ENCODE data around the gene RBM4.

The RBM4 gene

GRCh38 chr11:66692871-66693331 is 54.4 kb downstream of the RBM4 start:
- TF ChIP-seq FOXP2 (optimal IDR thresholded peaks at IDR 0.05; ENCODE audit: borderline replicate concordance, extremely low read depth, extremely low read length, insufficient read depth) (no peak), REST (IDR thresholded peaks at IDR 0.05; ENCODE audit: insufficient read depth in 1 of 2, low read depth in 2 of 2, low read length in 2 of 2) (no peak), POLR2AphosphoS5 (IDR thresholded peaks at IDR 0.05; ENCODE audit: low read depth, low read length) (no peak), TAF1 (IDR thresholded peaks at IDR 0.05; ENCODE audit: borderline replicate concordance, insufficient read depth, low read length) (no peak), SIN3A (IDR thresholded peaks at IDR 0.05; ENCODE audit: borderline replicate concordance, insufficient read depth, low read length) (no peak)

DNA sequence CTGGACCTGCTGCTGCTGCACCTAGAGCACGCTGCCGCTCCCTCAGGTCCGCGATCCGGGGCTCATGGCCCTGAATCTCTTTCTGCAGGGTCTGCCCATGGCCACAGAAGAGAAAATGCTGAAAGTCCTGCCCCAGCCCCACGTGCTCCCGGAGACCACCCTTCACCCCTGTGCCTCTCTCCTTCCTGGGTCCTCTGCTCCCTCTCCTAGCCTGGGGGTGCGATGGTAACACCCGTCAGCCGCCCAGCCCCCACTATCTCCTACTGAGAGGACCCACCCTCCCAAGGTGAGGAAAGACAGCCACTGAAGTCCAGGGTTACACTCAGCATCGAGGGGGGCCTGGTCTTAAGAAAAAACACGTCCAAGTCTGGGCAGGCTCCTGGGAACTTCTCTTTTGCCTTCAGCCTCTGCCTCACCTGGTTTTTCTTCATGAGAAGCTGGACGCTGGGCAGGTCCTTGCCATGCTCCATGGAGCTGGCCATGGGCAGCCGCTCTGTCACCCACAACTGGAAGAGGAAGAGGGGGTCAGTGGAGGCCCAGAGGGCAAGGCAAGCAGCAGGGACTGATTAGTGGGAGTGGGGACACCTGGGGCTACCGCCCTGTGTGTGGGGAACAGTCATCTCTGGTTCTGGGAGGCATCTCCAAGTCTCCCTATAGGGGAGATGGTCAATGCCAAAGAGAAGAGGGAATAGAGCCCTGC is 55.0 kb downstream of the RBM4 start:
- TF ChIP-seq REST (IDR thresholded peaks at IDR 0.05; ENCODE audit: insufficient read depth in 1 of 2, low read depth in 2 of 2, low read length in 2 of 2), result no peak
- TF ChIP-seq TAF1 (IDR thresholded peaks at IDR 0.05; ENCODE audit: borderline replicate concordance, insufficient read depth, low read length), result no peak
- no peak for TF ChIP-seq FOXP2 (optimal IDR thresholded peaks at IDR 0.05; ENCODE audit: borderline replicate concordance, extremely low read depth, extremely low read length, insufficient read depth)
- TF ChIP-seq POLR2AphosphoS5 (IDR thresholded peaks at IDR 0.05; ENCODE audit: low read depth, low read length), result no peak
- TF ChIP-seq SIN3A (IDR thresholded peaks at IDR 0.05; ENCODE audit: borderline replicate concordance, insufficient read depth, low read length), result no peak

DNA sequence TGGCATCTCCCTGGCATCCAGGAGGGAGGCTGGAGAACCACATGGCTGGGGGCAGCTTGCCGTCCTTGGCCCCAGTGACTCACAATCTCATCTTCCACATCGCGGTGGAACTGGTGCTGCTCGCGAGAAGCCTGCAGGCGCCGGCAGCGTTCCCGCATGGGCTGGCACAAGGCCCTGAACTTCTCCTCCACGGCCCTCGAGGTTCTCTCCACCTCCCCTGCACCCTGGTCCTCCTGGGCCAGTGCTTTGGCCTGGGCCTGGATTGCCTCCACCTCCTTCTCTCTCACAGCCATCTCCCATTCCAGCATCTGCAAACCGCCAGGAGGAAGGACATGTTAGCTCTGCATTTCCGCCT is 55.5 kb downstream of the RBM4 start:
- TF ChIP-seq REST (IDR thresholded peaks at IDR 0.05; ENCODE audit: insufficient read depth in 1 of 2, low read depth in 2 of 2, low read length in 2 of 2) (no peak), POLR2AphosphoS5 (IDR thresholded peaks at IDR 0.05; ENCODE audit: low read depth, low read length) (no peak), TAF1 (IDR thresholded peaks at IDR 0.05; ENCODE audit: borderline replicate concordance, insufficient read depth, low read length) (no peak), FOXP2 (optimal IDR thresholded peaks at IDR 0.05; ENCODE audit: borderline replicate concordance, extremely low read depth, extremely low read length, insufficient read depth) (no peak), SIN3A (IDR thresholded peaks at IDR 0.05; ENCODE audit: borderline replicate concordance, insufficient read depth, low read length) (no peak)

DNA sequence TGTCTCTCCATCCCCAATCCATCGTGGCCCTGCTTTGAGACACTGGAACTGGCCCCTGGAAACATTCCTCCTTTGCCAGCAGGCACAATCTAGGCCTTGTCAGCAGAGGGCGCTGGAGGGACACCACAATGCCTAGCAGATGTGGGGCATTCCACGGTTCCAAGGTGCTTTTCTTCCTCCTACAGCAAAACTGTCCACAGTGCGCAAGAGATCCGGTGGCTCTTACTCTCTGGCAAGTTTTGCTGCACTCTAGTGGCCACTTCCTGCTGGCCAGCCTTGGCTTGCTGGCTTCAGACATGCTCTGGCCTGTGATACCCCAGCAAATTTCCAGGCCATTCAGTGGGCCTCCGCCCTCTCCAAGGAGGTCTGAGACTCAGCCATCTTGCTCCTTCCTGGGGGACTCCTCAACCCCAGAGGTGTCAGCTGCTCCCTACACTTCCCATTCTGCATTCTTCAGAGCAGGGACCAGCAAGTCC is 56.3 kb downstream of the RBM4 start:
- TF ChIP-seq FOXP2 (optimal IDR thresholded peaks at IDR 0.05; ENCODE audit: borderline replicate concordance, extremely low read depth, extremely low read length, insufficient read depth) (peak; percentile 64), POLR2AphosphoS5 (IDR thresholded peaks at IDR 0.05; ENCODE audit: low read depth, low read length) (no peak), REST (IDR thresholded peaks at IDR 0.05; ENCODE audit: insufficient read depth in 1 of 2, low read depth in 2 of 2, low read length in 2 of 2) (0 out of 4 replicates have a peak, but pooled peaks of 1 of the 2 experiments have one; percentile 38), SIN3A (IDR thresholded peaks at IDR 0.05; ENCODE audit: borderline replicate concordance, insufficient read depth, low read length) (0 out of 2 replicates have a peak, but pooled peaks have one; percentile 3), TAF1 (IDR thresholded peaks at IDR 0.05; ENCODE audit: borderline replicate concordance, insufficient read depth, low read length) (no peak)

All from PFSK-1 (cell line).